ENCODE results near the gene MYOZ1.

DNA sequence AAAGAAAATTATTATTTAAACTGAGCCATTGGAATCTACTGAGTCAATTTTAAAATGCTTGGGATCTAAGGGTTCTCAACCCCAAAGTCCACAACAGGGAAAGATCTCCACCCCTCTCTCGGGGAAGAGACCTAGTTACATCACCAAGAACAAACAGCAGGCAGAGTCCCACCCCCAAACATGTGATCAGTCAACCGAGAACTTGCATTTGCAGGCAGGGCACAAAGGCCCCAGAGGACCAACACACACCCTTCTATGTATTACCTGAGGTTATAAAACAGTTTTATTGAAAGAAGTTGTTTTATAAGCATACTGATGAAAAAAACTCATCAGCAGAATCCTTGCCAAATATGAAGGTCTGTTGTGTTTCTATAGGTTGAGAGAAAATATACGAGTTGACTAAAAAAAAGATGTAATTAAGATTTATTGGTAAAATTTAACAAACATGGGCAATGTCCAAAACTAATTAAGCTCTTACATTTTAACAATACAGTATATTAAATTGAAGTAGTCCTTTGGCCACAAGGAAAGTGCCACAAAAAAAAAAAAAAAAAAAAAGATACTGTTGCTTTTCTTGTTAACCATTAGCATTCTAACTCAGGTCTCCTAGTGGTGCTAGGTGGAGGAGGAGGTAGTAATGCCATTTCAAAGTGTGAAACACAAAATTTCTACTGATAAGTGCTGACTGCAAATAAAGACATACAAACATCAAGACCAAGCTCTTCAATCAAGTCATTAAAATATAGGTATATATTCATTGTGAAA lies 49.2 kb downstream of the MYOZ1 start:
- TF ChIP-seq EZH2 (IDR thresholded peaks at IDR 0.05) (no peak), POLR2AphosphoS5 (IDR thresholded peaks at IDR 0.05; ENCODE audit: borderline replicate concordance, low read depth, low read length) (no peak)

Data from SK-N-MC (cell line).